Vagina (tissue), 2 donors: ENCODE results near the gene ZNF681. TPM values are rescaled to one million over a fixed set of nuclear protein-coding genes. Genes with fewer than 3 reads are reported as not detected.

Experiments
- DNase-seq, 2 donors: peaks; one replicate each; pipeline ENCODE4 v3.0.0-alpha.2; 2017; ENCODE audit errors: extremely low spot score in 2 of 2
- H3K27ac ChIP-seq: fragments of 200-600 bp; sonication (generic); one replicate; pipeline ENCODE4 v1.5.1; 2019
- H3K27me3 ChIP-seq: fragments of 200-600 bp; sonication (generic); one replicate; pipeline ENCODE4 v1.5.1; 2019
- H3K36me3 ChIP-seq, 2 donors: fragments of 200-600 bp; sonication (generic); one replicate each; pipeline ENCODE4 v1.5.1; 2017 to 2019
- H3K4me1 ChIP-seq: fragments of 200-600 bp; sonication (generic); one replicate; pipeline ENCODE4 v1.5.1; 2019
- H3K4me3 ChIP-seq, 2 donors: fragments of 200-600 bp; sonication (generic); 1 replicate in 1 of 2; 2 replicates in 1 of 2; pipeline ENCODE4 v1.5.1; 2016 to 2019
- H3K9me3 ChIP-seq: fragments of 200-600 bp; sonication (generic); one replicate; pipeline ENCODE4 v1.5.1; 2019
- CTCF ChIP-seq, 3 experiments: fragments of 450-650 bp in 2 of 3; fragments of 200-600 bp in 1 of 3; sonication (generic) in 1 of 3; IDR thresholded peaks; one replicate each; pipeline ENCODE4 v1.5.1; 2017 to 2019; ENCODE audit warnings: antibody characterized with exemption in 3 of 3, mild to moderate bottlenecking in 2 of 3, moderate library complexity in 2 of 3
- POLR2A ChIP-seq, 2 donors: fragments of 450-650 bp; IDR thresholded peaks; one replicate each; pipeline ENCODE4 v1.6.1; 2017; ENCODE audit warnings: antibody characterized with exemption in 2 of 2, mild to moderate bottlenecking in 2 of 2, moderate library complexity in 2 of 2
- POLR2AphosphoS5 ChIP-seq, 2 donors: sonication (generic); formaldehyde crosslinking; IDR thresholded peaks; one replicate each; pipeline ENCODE4 v1.9.0; 2017; ENCODE audit warnings: antibody characterized with exemption in 2 of 2, mild to moderate bottlenecking in 2 of 2, low read depth in 1 of 2; ENCODE audit not compliant: insufficient read depth in 1 of 2
- intact Hi-C: fragments of 100-400 bp; cut with DNase I; formaldehyde crosslinking; loops from one replicate; pipeline ENCODE4 v1.15.1; 2023
- total RNA-seq: library from RNA; depleted of rRNA; stranded (reverse); fragments of >200 nt; gene quantifications from one replicate; pipeline ENCODE4 v1.2.3, GENCODE V29; 2016

Gene ZNF681
- total RNA-seq, 1 donor from 2014 or later: 1.7 TPM

- H3K27me3 ChIP-seq: no peaks in the 10 kb centered on the region
- H3K4me1 ChIP-seq: no peaks in the 10 kb centered on the region
- no peaks in the 10 kb centered on the region for H3K36me3 ChIP-seq
- peak in 1 of 2 donors; percentile 25 for DNase-seq
- H3K4me3 ChIP-seq: no peak overlapping the region
- no peaks in the 10 kb centered on the region for H3K9me3 ChIP-seq
- H3K27ac ChIP-seq: no peak overlapping the region
- intact Hi-C loops: no loop called here
- TF ChIP-seq POLR2A (IDR thresholded peaks at IDR 0.05) (no peak), POLR2AphosphoS5 (IDR thresholded peaks at IDR 0.05; ENCODE audit: insufficient read depth in 1 of 2, low read depth in 1 of 2) (no peak), CTCF (IDR thresholded peaks at IDR 0.05) (no peak)
These were observed 30.6 kb upstream of the ZNF681 start for GRCh38 chr19:23789246-23789645.

- no peak for DNase-seq
- intact Hi-C loops: no loop called here
- H3K4me1 ChIP-seq: no peaks in the 10 kb centered on the region
These were observed 29.7 kb upstream of the ZNF681 start for GRCh38 chr19:23788411-23788810.

DNA sequence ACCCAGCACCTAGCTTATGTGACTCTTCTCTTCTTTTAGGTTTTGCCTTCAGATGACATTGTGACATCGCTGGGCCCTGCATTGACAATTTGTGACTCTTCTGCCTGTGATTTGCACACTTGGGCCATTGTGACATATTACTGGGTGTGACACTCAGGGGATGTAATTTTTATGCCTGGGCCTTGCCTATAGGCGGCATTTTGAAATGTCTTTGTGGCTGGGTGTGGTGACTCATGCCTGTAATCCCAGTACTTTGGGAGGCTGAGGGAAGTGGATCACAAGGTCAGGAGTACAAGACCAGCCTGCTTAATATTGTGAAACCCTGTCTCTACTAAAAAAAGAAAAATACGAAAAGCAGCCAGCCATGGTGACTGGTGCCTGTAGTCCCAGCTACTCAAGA, 28.4 kb upstream of the ZNF681 start:
- intact Hi-C loops: no loop called here
- no peak overlapping the region for H3K27ac ChIP-seq

More at GRCh38 chr19:23788411-23788810, 29.7 kb upstream of the ZNF681 start:
- Histone ChIP-seq H3K9me3 (no peaks in the 10 kb centered on the region), H3K4me3 (no peak overlapping the region), H3K27me3 (no peaks in the 10 kb centered on the region), H3K27ac (no peak overlapping the region), H3K36me3 (no peaks in the 10 kb centered on the region)
- TF ChIP-seq CTCF (IDR thresholded peaks at IDR 0.05) (no peak), POLR2A (IDR thresholded peaks at IDR 0.05) (no peak), POLR2AphosphoS5 (IDR thresholded peaks at IDR 0.05; ENCODE audit: insufficient read depth in 1 of 2, low read depth in 1 of 2) (no peak)

DNA sequence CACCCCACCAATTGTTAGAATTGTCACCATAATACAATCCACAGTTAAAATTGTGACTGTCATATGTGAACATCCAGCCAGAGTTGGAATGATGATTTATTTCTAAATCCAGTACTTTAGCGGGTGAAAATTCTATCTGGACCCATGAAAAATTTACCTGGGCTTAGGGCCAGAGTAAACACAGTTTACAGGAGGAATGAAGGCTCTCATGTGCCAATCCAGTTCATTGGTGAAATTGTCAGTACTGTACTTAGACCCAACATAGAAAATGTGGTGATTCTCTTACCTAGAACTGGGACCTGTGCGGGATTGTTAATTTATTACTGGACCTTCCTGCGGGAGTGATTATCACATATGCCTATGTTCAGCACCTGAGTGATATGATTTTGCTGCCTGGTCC, 27.3 kb upstream of the ZNF681 start:
- no peaks in the 10 kb centered on the region for H3K36me3 ChIP-seq
- no peak for TF ChIP-seq POLR2AphosphoS5 (IDR thresholded peaks at IDR 0.05; ENCODE audit: insufficient read depth in 1 of 2, low read depth in 1 of 2)
- no peak for TF ChIP-seq POLR2A (IDR thresholded peaks at IDR 0.05)
- no peak for TF ChIP-seq CTCF (IDR thresholded peaks at IDR 0.05)
- H3K27me3 ChIP-seq: no peaks in the 10 kb centered on the region
- no peak overlapping the region for H3K27ac ChIP-seq
- intact Hi-C loops: no loop called here
- H3K9me3 ChIP-seq: no peaks in the 10 kb centered on the region
- no peak for DNase-seq
- no peak overlapping the region for H3K4me3 ChIP-seq
- H3K4me1 ChIP-seq: no peaks in the 10 kb centered on the region

More for the DNA sequence above, 28.4 kb upstream of the ZNF681 start:
- peak in 1 of 2 donors; percentile 70 for DNase-seq
- Histone ChIP-seq H3K4me1 (no peaks in the 10 kb centered on the region), H3K9me3 (no peaks in the 10 kb centered on the region), H3K36me3 (no peaks in the 10 kb centered on the region), H3K4me3 (no peak overlapping the region), H3K27me3 (no peaks in the 10 kb centered on the region)
- TF ChIP-seq CTCF (IDR thresholded peaks at IDR 0.05): no peak
- no peak for TF ChIP-seq POLR2AphosphoS5 (IDR thresholded peaks at IDR 0.05; ENCODE audit: insufficient read depth in 1 of 2, low read depth in 1 of 2)
- no peak for TF ChIP-seq POLR2A (IDR thresholded peaks at IDR 0.05)

GRCh38 chr19:23784274-23784673, 25.6 kb upstream of the ZNF681 start:
- H3K4me3 ChIP-seq: no peak overlapping the region
- no peaks in the 10 kb centered on the region for H3K4me1 ChIP-seq

More at GRCh38 chr19:23784274-23784673, 25.6 kb upstream of the ZNF681 start:
- Histone ChIP-seq H3K27me3 (no peaks in the 10 kb centered on the region), H3K36me3 (no peaks in the 10 kb centered on the region), H3K9me3 (no peaks in the 10 kb centered on the region), H3K27ac (no peak overlapping the region)
- TF ChIP-seq POLR2A (IDR thresholded peaks at IDR 0.05): no peak
- no peak for TF ChIP-seq CTCF (IDR thresholded peaks at IDR 0.05)
- no peak for TF ChIP-seq POLR2AphosphoS5 (IDR thresholded peaks at IDR 0.05; ENCODE audit: insufficient read depth in 1 of 2, low read depth in 1 of 2)
- intact Hi-C loops: no loop called here
- DNase-seq: no peak
